GM11168 (cell line): ENCODE data around the gene FOXP2.

Experiments
- in situ Hi-C: fragments of 300-500 bp; cut with MboI; formaldehyde crosslinking; loops from one replicate; pipeline ENCODE4 v1.12.0; 2022; ENCODE audit warnings: low sequenced_read_pairs; ENCODE audit not compliant: unreplicated experiment

FOXP2 gene

GRCh38 chr7:114700247-114700928, 285.8 kb downstream of the FOXP2 start:
- in situ Hi-C loops: no loop called here

GRCh38 chr7:114703677-114704076, 289.1 kb downstream of the FOXP2 start:
- in situ Hi-C loops: no loop called here

- in situ Hi-C loops: no loop called here
These were observed 294.0 kb downstream of the FOXP2 start for GRCh38 chr7:114708646-114709045.

GRCh38 chr7:114710499-114710898, 295.9 kb downstream of the FOXP2 start:
- in situ Hi-C loops: no loop called here

- in situ Hi-C loops: no loop called here
These were observed 296.6 kb downstream of the FOXP2 start for GRCh38 chr7:114711241-114711640.

- in situ Hi-C loops: no loop called here
These were observed 301.3 kb downstream of the FOXP2 start for GRCh38 chr7:114715907-114716306.

- in situ Hi-C loops: no loop called here
These were observed 304.2 kb downstream of the FOXP2 start for GRCh38 chr7:114718861-114719260.

- in situ Hi-C loops: no loop called here
These were observed 306.1 kb downstream of the FOXP2 start for GRCh38 chr7:114720725-114721124.

- in situ Hi-C loops: no loop called here
These were observed 307.9 kb downstream of the FOXP2 start for GRCh38 chr7:114722562-114722961.

GRCh38 chr7:114723308-114723707, 308.7 kb downstream of the FOXP2 start:
- in situ Hi-C loops: no loop called here

- in situ Hi-C loops: no loop called here
These were observed 325.5 kb downstream of the FOXP2 start for GRCh38 chr7:114740095-114740494.

- in situ Hi-C loops: no loop called here
These were observed 326.3 kb downstream of the FOXP2 start for GRCh38 chr7:114740941-114741340.

GRCh38 chr7:114741911-114742310, 327.3 kb downstream of the FOXP2 start:
- in situ Hi-C loops: no loop called here
